ENCODE measurements around the gene BCAS3.

DNA sequence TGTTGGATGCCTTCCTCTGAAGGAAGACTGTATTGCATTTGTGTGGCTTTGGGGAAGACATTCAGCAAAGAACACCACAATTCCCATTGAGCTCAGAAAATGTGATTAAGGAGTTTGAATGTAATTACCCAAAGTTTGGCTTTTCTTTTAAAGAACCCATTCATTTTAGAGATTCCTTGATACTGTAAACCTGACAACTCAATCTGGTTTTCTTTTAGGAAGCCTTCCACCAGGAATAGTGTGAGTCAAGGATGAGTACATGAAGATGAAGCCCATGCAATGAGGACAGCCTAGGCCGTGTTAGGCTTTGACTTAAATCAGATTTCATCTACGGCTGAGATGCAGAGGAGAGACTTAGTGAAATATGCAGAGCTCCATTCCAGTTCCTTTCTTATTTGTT is 450.3 kb downstream of the BCAS3 start:
- TF ChIP-seq, protein P1, sequence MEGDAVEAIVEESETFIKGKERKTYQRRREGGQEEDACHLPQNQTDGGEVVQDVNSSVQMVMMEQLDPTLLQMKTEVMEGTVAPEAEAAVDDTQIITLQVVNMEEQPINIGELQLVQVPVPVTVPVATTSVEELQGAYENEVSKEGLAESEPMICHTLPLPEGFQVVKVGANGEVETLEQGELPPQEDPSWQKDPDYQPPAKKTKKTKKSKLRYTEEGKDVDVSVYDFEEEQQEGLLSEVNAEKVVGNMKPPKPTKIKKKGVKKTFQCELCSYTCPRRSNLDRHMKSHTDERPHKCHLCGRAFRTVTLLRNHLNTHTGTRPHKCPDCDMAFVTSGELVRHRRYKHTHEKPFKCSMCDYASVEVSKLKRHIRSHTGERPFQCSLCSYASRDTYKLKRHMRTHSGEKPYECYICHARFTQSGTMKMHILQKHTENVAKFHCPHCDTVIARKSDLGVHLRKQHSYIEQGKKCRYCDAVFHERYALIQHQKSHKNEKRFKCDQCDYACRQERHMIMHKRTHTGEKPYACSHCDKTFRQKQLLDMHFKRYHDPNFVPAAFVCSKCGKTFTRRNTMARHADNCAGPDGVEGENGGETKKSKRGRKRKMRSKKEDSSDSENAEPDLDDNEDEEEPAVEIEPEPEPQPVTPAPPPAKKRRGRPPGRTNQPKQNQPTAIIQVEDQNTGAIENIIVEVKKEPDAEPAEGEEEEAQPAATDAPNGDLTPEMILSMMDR (IDR thresholded peaks at IDR 0.05) = no peak
- TF ChIP-seq EP300 (IDR thresholded peaks at IDR 0.05) = no peak
